ENCODE results near the gene GALNS. TPM values are rescaled to one million over a fixed set of nuclear protein-coding genes. Genes with fewer than 3 reads are reported as not detected.

Gene GALNS
- total and polyA plus RNA-seq, 2 donors (not counting 3 experiments of a cell fraction or from before 2014, with no cell fraction given) = 21.8 to 40.2 TPM

DNA sequence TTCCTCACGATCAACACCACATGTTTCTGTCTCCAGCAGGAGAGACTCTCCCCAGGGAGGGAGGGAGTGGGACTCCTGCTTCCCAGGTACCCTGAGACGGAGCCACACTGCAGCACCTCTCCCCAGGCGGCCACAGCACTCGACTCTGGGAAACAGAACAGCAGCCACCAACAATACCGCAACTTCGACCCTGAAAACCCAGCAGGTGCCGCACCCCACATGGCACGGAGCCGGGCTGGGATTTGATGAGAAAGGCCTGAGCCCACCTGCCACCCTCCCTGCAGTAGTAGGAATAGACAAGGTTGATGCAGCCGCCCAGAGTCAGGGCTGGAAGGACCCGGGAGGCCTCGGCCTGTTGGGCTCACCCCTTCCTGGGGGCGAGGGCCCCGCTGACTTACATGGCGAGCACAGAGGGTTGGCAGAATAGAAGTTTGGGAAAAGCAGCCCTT, 14.4 kb downstream of the GALNS start:
- TF ChIP-seq EZH2 (IDR thresholded peaks at IDR 0.05; ENCODE audit: borderline replicate concordance, low read depth, low read length, severe bottlenecking) (no peak), GATA2 (IDR thresholded peaks at IDR 0.05; ENCODE audit: insufficient read depth, insufficient read length, low read depth, low read length) (no peak), FOS (IDR thresholded peaks at IDR 0.05; ENCODE audit: borderline replicate concordance, insufficient read depth, low read length) (no peak), JUN (IDR thresholded peaks at IDR 0.05; ENCODE audit: borderline replicate concordance, insufficient read depth, insufficient read length, low read depth) (no peak), POLR2AphosphoS5 (IDR thresholded peaks at IDR 0.05; ENCODE audit: insufficient read depth, low read depth, low read length) (no peak), POLR2A (IDR thresholded peaks at IDR 0.05; ENCODE audit: low read depth, low read length) (no peak), MYC (IDR thresholded peaks at IDR 0.05; ENCODE audit: low read depth, low read length) (no peak)
- TF ChIP-seq, protein P1, sequence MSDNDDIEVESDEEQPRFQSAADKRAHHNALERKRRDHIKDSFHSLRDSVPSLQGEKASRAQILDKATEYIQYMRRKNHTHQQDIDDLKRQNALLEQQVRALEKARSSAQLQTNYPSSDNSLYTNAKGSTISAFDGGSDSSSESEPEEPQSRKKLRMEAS (IDR thresholded peaks at IDR 0.05; ENCODE audit: insufficient read depth, insufficient read length) = no peak
- TF ChIP-seq, protein P2, sequence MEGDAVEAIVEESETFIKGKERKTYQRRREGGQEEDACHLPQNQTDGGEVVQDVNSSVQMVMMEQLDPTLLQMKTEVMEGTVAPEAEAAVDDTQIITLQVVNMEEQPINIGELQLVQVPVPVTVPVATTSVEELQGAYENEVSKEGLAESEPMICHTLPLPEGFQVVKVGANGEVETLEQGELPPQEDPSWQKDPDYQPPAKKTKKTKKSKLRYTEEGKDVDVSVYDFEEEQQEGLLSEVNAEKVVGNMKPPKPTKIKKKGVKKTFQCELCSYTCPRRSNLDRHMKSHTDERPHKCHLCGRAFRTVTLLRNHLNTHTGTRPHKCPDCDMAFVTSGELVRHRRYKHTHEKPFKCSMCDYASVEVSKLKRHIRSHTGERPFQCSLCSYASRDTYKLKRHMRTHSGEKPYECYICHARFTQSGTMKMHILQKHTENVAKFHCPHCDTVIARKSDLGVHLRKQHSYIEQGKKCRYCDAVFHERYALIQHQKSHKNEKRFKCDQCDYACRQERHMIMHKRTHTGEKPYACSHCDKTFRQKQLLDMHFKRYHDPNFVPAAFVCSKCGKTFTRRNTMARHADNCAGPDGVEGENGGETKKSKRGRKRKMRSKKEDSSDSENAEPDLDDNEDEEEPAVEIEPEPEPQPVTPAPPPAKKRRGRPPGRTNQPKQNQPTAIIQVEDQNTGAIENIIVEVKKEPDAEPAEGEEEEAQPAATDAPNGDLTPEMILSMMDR (IDR thresholded peaks at IDR 0.05; ENCODE audit: extremely low read depth in 1 of 2, insufficient read depth in 1 of 2, low read depth in 1 of 2, low read length in 2 of 2) = no peak
- H3K27ac ChIP-seq (ENCODE audit: insufficient read depth, low read depth, low read length) = no peak overlapping the region
- dilution Hi-C loops (cut with MboI; ENCODE audit: extremely low pct_ligation_motif_present, low sequenced_read_pairs) (no loop called here), intact Hi-C loops (cut with micrococcal nuclease) (no loop called here)
- no peak overlapping the region for H3K4me3 ChIP-seq (replicated peaks in 1 of 3; ENCODE audit: insufficient read depth in 1 of 3, low read depth in 1 of 3, low read length in 3 of 3)
- no peaks in the 10 kb centered on the region for H3K9me1 ChIP-seq (replicated peaks; ENCODE audit: control insufficient read depth, extremely low read depth, insufficient read depth, low read length)
- FAIRE-seq (no peak), DNase-seq (ENCODE audit: low read depth, low spot score) (no peak)
- no peak overlapping the region for H3K9ac ChIP-seq (replicated peaks; ENCODE audit: extremely low read depth, insufficient read depth, low read length)
- no peak overlapping the region for H2AFZ ChIP-seq (ENCODE audit: low read depth, low read length)
- H3K27me3 ChIP-seq (ENCODE audit: control insufficient read depth in 2 of 2, insufficient read depth in 2 of 2, low read length in 2 of 2) = no peaks in the 10 kb centered on the region
- no TSS peak for BruUV-seq (replicated peaks)
- ChIA-PET CTCF (no interaction called here), POLR2A (no interaction called here)
- H3K79me2 ChIP-seq (ENCODE audit: control insufficient read depth, insufficient read depth, low read length) = no peaks in the 10 kb centered on the region
- H4K20me1 ChIP-seq (replicated peaks; ENCODE audit: control insufficient read depth, extremely low read depth, insufficient read depth, low read length) = no peaks in the 10 kb centered on the region
- H3K9me3 ChIP-seq (replicated peaks; ENCODE audit: control insufficient read depth, insufficient read depth, low read length) = no peaks in the 10 kb centered on the region
- no peaks in the 10 kb centered on the region for H3K4me1 ChIP-seq (ENCODE audit: control insufficient read depth, extremely low read depth, insufficient read depth, low read length)
- peaks cover 0 to 10% of the 10 kb centered on the region in 2 experiments for H3K36me3 ChIP-seq (ENCODE audit: control insufficient read depth in 2 of 2, extremely low read depth in 1 of 2, insufficient read depth in 2 of 2, low read length in 2 of 2)
- H3K4me2 ChIP-seq (ENCODE audit: insufficient read depth, low read length) = no peak overlapping the region
